HG02678 (cell line): ENCODE measurements around the gene RBM42.
"Not testable (repeated sequence)": the region's sequence is repeated elsewhere in the genome, so short reads cannot be mapped to it uniquely, and the experiment has no call there.

Experiments used
- ATAC-seq: cut with Tn5 transposase; IDR thresholded peaks from one replicate; pipeline ENCODE4 v1.9.1; 2021; ENCODE audit warnings: mild to moderate bottlenecking, moderate library complexity; ENCODE audit not compliant: unreplicated experiment

Gene RBM42, protein sequence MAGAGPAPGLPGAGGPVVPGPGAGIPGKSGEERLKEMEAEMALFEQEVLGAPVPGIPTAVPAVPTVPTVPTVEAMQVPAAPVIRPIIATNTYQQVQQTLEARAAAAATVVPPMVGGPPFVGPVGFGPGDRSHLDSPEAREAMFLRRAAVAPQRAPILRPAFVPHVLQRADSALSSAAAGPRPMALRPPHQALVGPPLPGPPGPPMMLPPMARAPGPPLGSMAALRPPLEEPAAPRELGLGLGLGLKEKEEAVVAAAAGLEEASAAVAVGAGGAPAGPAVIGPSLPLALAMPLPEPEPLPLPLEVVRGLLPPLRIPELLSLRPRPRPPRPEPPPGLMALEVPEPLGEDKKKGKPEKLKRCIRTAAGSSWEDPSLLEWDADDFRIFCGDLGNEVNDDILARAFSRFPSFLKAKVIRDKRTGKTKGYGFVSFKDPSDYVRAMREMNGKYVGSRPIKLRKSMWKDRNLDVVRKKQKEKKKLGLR

DNA sequence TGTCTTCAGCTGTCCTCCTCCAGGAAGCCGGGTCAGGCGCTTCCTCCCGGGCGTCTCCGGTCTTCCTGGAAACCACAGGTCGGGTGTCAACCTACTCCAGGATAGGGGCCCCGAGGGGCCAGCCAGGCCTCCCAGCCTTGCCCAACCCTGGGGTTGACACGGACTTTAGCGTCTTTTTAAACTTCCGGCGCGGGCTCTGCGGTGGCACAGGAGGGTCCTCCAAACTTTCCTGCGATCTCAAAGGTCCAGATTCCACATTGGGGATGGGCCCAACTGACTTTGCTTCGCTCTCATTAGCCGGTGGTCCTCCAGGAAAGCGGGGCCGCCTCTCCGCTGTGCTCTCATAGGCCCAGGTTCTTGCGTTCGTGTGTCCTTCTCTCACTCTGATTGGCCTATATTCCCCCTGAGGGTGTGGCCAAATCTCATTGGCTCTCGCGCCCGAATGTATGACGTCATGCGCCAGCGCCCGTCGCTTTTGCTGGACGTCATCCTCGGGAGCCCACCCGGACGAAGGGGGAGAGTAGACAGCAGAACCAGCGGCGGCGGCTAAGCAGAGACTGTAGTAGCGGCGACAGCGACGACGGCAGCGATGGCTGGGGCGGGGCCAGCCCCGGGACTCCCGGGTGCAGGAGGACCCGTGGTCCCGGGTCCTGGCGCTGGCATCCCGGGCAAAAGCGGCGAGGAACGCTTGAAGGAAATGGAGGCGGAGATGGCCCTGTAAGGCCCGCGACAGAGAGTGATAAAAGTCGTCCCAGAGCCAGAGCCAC is at the start of gene RBM42:
Gene RBM42, plus strand, starts transcription at position 472 of the 767 bp plus-strand sequence. Its CDS starts 118 bp downstream, at position 590.
- ATAC-seq: peak; percentile 98

DNA sequence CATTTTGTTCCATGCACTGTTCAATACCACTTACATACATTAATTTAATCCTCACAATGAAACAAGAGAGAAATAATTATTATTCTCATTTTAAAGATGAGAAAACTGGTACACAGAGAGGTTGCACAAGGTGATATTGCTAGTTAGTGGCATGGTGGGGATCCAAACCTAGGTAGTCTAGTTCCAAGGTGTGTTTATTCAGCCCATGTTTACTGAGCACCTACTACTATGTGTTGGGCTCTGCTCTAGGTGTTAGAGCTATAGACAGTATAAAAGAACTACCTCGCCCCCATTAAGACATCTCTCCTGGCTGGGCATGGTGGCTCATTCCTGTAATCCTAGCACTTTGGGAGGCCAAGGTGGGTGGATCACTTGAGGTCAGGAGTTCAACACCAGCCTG is 46.1 kb upstream of the RBM42 start:
- ATAC-seq: no peak

DNA sequence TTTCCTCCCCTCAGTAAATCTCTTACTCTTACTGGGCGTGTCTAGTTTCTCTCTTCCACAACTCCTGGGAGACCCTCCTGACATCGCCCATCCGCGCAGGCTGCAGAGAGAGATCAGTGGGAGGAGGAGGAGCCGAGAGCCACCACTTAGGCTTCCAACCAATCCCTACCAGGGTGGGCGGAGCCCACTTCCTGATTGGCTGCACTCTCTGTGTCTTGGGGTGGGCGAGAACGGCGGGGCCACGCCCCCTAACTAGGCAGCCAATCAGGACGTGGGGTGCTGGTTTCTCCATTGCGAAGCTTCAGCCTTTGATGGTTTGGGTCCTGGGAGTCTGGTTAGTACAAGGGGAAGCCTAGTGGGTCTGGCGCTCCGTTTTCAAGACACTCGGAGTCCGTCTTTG is 43.0 kb upstream of the RBM42 start, which contains the start of gene PMIS2:
Gene PMIS2, plus strand, starts transcription at position 326 of the 400 bp plus-strand sequence. CDS start 87 bp downstream, outside the sequence.
- ATAC-seq: no peak

DNA sequence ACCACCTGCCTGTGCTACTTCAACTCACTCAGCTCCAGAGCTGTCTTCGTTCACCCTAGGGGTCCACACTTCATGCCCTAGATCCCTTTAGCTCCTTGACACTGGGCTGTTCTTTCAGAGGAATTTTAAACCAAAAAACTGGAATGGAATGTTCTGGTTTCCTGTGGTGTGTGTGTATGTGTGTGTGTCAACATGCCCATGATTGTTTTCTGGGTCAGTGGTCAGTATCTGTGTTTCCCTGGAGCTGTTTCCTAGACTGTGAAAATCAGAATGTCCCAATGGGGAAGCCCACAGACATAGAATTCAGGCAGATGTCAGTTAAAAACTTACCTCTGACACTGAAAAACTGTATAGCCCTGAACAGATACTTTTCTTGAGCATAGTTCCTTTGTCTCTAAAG is 41.5 kb upstream of the RBM42 start:
- ATAC-seq: no peak

DNA sequence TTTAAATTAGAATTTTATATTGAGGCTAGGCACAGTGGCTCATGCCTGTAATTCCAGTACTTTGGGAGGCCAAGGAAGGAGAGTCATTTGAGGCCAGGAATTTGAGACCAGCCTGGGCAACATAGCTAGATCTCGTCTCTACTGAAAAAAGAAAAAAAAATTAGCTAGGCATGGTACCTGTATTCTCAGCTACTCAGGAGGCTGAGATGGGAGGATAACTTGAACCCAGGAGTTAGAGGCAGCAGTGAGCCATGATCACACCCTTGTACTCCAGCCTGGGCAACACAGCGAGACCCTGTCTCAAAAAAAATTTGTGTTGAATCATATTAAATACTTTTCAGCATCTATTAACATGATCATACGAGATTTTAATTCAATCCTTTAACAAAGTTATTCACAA is 38.0 kb upstream of the RBM42 start:
- ATAC-seq: no peak

DNA sequence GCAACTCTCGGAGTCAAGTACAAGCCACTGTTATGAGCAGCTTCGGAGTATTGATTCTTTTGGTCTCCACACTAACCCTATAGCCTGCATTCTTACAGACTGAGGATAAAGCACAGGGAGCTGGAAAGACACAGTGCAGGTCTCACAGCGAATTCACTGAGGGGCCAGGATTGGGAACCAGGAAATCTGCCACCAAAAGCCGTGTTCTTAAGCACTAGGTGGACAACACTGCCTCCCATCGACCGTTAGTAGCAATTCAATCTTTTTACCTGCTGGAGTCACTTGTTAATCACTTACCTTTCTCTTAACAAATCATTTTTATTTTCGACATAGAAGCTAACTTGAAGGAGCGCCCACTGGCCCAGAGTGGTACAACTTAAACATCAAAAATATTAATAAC is 36.6 kb upstream of the RBM42 start:
- no peak for ATAC-seq

DNA sequence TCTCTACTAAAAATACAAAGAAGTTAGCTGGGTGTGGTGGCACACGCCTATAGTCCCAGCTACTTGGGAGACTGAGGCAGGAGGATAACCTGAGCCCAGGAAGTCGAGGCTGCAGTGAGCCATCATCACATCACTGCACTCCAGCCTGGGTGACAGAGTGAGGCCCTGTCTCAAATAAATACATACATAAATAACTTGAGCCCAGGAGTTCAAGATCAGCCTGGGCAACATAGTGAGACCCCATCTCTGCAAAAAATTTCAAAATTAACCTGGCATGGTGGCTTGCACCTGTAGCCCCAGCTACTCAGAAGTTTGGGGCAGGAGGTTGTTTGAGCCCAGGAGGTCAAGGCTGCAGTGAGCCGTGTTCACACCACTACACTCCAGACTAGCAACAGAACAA is 33.8 kb upstream of the RBM42 start:
- not testable (repeated sequence) for ATAC-seq

DNA sequence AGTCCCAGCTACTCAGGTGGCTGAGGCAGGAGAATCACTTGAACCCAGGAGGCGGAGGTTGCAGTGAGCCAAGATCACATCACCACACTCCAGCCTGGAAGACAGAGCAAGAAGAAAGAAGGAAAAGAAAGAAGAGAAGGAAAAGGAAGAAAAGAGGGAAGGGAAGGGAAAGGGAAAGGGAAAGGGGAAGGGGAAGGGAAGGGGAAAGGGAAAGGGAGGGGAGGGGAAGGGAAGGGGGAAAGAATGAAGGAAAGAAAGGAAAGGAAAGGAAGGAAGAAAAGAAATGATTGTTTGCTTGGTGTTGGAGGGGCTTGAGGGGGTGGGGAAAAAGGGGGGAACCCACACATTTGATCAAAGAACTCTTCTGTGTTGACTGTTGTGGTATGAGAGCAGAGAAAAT is 32.9 kb upstream of the RBM42 start:
- no peak for ATAC-seq

DNA sequence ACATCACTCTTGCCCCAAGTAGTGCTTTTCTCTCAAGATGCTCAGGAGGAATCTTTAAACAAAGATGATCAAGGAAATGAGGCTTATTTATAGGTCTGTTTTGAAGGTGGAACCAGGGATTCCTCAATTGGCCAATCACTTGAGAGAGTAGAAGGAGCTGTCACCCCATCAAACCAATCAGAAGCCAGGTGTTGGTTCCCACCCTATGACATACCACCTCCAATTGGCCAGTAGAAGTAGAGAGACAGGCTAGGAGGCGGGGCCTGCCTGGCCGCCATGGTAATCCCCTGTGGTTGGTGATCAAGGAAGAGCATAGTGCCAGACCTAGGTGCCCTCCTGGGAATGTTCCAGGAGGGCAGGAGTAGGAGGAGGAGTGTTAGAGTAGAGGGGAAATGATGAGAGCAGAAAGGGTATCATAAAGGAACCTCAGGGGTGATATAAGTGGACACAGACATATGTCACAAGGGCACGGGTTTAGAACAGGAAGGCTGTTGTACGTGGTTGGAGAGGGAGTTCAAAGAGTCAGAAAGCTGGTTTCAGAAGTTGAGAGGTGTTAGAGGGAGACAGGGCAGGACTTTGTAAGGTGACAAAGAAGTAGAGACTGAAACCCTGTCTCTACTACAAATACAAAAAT is 32.4 kb upstream of the RBM42 start:
- ATAC-seq: peak; percentile 60

DNA sequence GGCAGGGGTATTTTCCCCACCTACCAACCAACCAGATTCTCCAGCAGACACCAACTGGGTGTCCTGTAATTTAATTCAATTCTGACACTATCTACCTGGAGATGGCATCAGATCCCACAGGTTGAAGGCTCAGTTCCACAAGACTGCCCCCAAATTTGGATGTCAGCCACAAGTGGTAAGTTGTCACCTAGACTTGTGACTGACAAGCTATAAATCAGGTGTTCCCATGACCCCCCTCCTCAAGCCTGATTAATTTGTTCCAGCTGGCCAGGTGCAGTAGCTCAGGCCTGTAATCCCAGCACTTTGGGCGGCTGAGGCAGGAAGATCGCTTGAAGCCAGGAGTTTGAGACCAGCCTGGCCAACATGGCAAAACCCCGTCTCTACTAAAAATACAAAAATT is 26.9 kb upstream of the RBM42 start:
- ATAC-seq: no peak

DNA sequence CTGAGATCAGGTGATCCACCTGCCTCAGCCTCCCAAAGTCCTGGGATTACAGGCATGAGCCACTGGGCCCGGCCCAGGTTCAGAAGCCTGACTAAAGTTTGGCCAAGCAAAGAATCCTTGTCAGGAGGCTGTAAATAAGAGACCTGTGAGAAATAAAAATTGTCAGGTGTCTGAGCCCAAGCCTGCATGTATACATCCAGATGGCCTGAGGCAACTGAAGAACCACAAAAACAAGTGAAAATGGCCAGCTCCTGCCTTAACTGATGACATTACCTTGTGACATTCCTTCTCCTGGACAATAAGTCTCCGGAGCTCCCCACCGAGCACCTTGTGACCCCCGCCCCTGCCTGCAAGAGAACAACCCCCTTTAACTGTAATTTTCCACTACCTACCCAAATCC is 24.4 kb upstream of the RBM42 start:
- ATAC-seq: not testable (repeated sequence)

DNA sequence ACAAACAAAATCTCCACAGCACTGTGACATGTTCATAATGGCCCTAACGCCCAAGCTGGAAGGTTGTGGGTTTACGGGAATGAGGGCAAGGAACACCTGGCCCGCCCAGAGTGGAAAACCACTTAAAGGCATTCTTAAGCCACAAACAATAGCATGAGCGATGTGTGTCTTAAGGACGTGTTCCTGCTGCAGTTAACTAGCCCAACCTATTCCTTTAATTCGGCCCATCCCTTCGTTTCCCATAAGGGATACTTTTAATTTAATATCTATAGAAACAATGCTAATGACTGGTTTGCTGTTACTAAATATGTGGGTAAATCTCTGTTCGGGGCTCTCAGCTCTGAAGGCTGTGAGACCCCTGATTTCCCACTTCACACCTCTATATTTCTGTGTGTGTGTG is 21.7 kb upstream of the RBM42 start:
- not testable (repeated sequence) for ATAC-seq

DNA sequence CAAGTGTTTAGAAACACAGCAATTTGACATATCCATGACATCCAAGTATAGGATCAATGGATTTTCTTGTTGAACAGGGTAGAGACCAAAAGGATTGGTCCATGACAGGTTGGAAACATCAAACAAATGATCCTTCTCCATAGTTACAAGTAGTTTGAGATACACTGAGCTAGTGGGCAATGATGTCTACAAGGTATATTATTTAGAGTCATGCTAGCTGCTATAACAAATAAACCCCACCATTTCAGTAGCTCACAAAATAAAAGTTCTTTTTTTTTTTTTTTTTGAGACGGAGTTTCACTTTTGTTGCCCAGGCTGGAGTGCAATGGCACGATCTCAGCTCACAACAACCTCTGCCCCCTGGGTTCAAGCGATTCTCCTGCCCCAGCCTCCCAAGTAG is 21.2 kb upstream of the RBM42 start:
- ATAC-seq: no peak

DNA sequence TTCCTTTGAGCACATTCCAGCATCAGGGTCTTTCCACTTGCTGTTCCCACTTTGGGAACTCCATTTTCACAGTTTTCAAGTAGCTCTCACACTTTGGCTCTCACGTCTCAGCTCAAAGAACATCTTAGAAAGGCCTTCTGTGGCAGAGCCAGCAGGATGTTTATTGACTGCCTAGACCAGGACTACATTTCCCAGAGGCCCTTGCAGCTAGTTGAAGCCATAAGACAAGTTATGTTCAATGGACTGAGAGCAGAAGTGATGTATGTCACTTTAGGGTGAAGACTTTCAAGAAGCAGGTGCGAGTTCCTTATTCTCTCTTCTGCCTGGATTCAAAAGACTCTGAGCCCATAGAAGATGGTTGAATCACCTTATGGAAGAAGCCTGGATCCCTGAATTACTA is 20.6 kb upstream of the RBM42 start:
- ATAC-seq: no peak

DNA sequence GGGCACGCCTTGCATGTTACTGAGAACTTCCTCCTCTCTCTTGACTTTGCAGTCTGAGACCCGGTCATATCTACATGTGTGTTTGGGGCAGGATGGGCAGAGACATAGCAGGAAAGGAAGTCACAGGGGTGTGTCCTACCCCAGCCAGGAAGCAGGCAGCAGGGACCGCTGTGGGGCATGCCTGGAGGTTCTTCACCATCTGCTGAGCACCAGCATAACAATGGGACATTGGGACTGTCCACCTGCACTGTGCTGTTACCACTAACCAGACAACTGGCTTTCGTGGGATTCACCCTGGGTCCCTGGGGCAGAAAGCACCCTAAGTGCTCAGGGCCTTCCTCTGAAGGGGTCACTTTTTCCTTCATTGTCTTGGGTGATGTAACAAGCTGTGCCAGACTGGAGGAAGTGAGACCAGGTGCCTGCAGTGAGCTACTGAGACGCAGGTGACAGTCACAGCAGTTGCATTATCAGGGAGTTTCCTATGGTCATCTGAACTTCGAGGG is 18.9 kb upstream of the RBM42 start:
- no peak for ATAC-seq

DNA sequence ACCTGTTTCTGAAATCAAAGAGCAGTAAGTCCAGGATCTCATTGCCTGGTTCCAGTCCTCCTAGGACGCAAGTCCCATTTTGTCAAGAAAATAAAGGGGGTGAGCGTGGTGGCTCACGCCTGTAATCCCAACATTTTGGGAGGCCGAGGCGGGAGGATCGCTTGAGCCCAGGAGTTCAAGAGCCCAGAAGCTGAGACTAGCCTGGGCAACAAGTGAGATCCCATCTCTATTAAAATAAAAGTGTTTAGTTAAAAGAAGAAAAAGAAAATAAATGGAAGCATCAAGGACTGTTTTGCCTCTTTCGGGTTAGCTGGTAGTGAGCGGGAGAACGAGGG is 16.6 kb upstream of the RBM42 start:
- ATAC-seq: no peak

DNA sequence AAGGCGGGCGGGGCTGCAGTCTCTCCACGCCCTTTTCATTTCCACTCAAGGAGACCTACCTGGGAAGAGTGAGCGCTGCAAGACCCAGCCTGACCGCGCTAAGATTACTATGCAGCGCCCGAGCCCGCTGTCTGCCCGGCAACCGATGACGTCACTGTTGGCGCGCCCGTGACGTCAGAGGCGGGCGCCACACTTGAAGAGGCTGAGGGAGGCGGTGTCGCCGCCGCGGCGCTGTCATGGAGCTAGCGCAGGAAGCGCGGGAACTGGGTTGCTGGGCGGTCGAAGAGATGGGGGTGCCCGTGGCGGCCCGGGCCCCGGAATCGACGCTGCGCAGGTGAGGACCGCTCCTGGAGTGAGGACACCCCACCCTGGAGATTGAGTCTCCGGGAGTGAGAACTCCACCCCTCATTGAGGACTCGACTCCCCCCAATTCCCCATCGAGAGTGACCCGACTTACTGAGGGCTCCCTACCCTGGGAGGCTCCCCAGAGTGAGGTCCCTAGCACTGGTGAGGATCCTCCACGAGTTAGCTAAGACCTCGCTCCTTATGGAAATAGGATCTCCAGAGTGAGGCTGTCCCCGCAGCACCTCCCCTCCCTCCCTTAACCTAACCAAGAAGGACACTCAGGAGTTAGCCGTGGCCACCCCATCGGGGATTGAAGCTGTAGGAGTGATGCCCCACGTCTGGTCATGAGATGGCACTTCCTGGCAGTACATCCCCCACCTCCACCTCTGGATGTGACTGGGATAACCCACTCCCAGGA is 16.1 kb upstream of the RBM42 start, which contains the start of gene HAUS5:
Gene HAUS5, plus strand, starts transcription at position 177 of the 763 bp plus-strand sequence. Its CDS starts 60 bp downstream, at position 237.
- ATAC-seq: peak; percentile 84

DNA sequence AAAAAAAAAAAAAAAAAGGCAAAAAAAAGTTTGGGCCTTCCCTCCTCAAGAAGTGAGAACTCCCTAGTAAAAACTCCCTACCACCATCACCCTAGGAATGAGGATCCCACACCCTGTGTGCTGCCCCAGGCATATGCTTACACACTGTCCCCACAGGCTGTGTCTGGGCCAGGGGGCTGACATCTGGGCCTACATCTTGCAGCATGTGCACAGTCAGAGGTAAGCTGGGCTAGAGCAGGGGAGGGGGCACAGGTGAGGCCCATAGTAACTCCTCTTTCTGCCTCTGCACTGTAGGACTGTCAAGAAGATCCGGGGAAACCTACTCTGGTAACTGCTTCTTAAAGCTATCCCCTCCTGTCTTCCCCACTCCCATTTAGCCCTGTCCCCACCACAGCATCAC is 15.3 kb upstream of the RBM42 start:
- no peak for ATAC-seq

DNA sequence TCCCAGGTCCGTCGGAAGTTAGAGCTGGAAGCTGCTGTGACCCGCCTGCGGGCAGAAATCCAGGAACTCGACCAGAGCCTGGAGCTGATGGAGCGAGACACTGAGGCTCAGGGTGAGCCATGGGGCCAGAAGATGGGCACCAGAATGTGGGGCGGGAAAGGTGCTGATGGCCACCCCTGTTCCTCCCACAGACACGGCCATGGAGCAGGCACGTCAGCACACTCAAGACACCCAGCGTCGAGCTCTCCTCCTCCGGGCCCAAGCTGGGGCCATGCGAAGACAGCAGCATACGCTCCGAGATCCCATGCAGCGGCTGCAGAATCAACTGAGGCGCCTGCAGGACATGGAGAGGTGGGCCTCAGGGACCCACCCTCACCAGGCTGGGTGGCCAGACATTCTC is 13.8 kb upstream of the RBM42 start:
- ATAC-seq: no peak

DNA sequence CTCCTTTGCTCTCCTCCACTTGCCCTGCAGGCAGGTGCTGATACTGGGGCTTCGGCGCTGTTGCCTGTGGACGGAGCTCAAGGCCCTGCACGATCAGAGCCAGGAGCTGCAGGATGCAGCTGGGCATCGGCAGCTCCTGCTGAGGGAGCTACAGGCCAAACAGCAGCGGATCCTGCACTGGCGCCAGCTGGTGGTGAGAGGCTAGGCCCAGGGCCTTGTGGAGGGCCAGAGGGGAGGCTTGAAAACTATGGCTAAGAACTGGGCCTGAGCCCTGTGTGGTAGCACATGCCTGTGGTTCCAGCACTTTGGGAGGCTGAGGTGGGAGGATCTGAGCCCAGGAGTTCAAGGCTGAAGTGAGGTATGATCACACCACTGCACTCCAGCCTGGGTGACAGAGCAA is 10.0 kb upstream of the RBM42 start:
- ATAC-seq: no peak
